Measurements from ENCODE around the gene ACVRL1. TPM values are rescaled to one million over a fixed set of nuclear protein-coding genes. Genes with fewer than 3 reads are reported as not detected.

The ACVRL1 gene
- polyA plus RNA-seq, 4 donors, result 0.89 to 44.2 (median 10.4) TPM

GRCh38 chr12:51926718-51927117 is 19.4 kb downstream of the ACVRL1 start:
- Histone ChIP-seq H3K9me3 (ENCODE audit: control insufficient read depth in 2 of 2, insufficient read depth in 1 of 2, low read depth in 1 of 2, low read length in 1 of 2) (no peaks in the 10 kb centered on the region), H3K4me1 (ENCODE audit: control insufficient read depth in 3 of 3, insufficient read depth in 2 of 3, low read depth in 1 of 3, low read length in 2 of 3) (peaks cover 0 to 34% (median 2%) of the 10 kb centered on the region in 3 donors), H3K4me3 (ENCODE audit: low read depth in 1 of 3, low read length in 3 of 3) (no peak overlapping the region), H3K27me3 (ENCODE audit: control insufficient read depth in 3 of 3, insufficient read depth in 3 of 3, low read length in 3 of 3) (no peaks in the 10 kb centered on the region), H3K36me3 (ENCODE audit: control insufficient read depth in 3 of 3, insufficient read depth in 2 of 3, low read depth in 1 of 3, low read length in 3 of 3) (peaks cover 0 to 5% (median 0%) of the 10 kb centered on the region in 3 donors), H3K27ac (ENCODE audit: low read depth in 1 of 3, low read length in 2 of 3) (no peak overlapping the region)
- WGBS, 3 donors, result 59 to 69% (median 60%) methylated on average over 2 of the region's 2 CpGs
- FAIRE-seq (no peak), DNase-seq (peak; percentile 68 to 70)

DNA sequence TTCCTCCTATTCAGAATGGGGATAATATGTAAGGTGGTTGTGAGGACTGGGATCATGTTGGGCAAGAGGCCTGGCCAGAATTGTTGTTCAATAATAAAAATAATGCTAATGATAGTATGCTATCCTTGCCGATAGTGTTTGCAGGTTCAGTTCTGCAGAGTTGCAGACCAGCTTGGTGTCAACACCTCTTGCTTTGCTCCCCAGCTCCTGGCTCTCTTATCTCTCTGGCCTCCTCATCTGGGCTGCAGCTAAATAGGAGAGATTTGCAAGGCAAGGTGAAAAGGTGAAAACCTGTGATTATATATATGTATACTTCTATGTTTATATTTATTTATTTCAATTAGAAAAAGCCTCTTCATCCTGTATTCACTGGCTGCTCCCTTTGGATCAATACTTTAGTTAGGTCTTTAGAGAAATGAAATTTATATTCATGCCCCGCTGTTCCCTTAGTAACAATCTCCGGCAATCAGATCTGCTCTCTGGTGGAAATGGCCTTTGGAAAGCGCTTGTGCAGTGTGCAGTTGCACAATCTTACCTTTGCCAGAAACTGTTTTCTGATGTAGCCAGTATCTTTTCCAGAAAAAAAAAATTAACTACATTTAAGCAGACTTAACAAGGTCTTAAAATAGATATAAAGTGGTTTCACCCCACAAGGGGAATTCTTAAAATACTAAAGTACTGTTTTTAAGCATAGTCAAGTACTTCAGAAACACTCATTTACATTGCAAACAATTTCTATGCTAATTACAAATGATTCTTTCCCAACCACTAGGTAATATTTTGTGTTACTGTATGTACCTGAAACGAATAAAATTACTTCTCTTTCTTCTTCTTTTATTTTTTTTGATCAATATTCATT is 25.1 kb downstream of the ACVRL1 start:
- H3K27me3 ChIP-seq (ENCODE audit: control insufficient read depth in 3 of 3, insufficient read depth in 3 of 3, low read length in 3 of 3), result no peaks in the 10 kb centered on the region
- WGBS, 3 donors, result 11 to 52% (median 34%) methylated on average over 5 of the region's 5 CpGs
- DNase-seq, result peak; percentile 70 to 75
- H3K36me3 ChIP-seq (ENCODE audit: control insufficient read depth in 3 of 3, insufficient read depth in 2 of 3, low read depth in 1 of 3, low read length in 3 of 3), result no peaks in the 10 kb centered on the region
- H3K27ac ChIP-seq (ENCODE audit: low read depth in 1 of 3, low read length in 2 of 3), result peak overlapping the region in 1 of 3 donors; percentile 36
- H3K9me3 ChIP-seq (ENCODE audit: control insufficient read depth in 2 of 2, insufficient read depth in 1 of 2, low read depth in 1 of 2, low read length in 1 of 2), result no peaks in the 10 kb centered on the region
- H3K4me1 ChIP-seq (ENCODE audit: control insufficient read depth in 3 of 3, insufficient read depth in 2 of 3, low read depth in 1 of 3, low read length in 2 of 3), result peaks cover 0 to 17% (median 1%) of the 10 kb centered on the region in 3 donors
- no peak for FAIRE-seq
- no peak overlapping the region for H3K4me3 ChIP-seq (ENCODE audit: low read depth in 1 of 3, low read length in 3 of 3)

- H3K27ac ChIP-seq (ENCODE audit: low read depth in 1 of 3, low read length in 2 of 3), result no peak overlapping the region
- WGBS, 3 donors, result 86 to 93% (median 91%) methylated on average over 4 of the region's 4 CpGs
- no peaks in the 10 kb centered on the region for H3K27me3 ChIP-seq (ENCODE audit: control insufficient read depth in 3 of 3, insufficient read depth in 3 of 3, low read length in 3 of 3)
- no peaks in the 10 kb centered on the region for H3K9me3 ChIP-seq (ENCODE audit: control insufficient read depth in 2 of 2, insufficient read depth in 1 of 2, low read depth in 1 of 2, low read length in 1 of 2)
- FAIRE-seq (no peak), DNase-seq (no peak)
- peaks cover 0 to 17% (median 1%) of the 10 kb centered on the region in 3 donors for H3K4me1 ChIP-seq (ENCODE audit: control insufficient read depth in 3 of 3, insufficient read depth in 2 of 3, low read depth in 1 of 3, low read length in 2 of 3)
- no peaks in the 10 kb centered on the region for H3K36me3 ChIP-seq (ENCODE audit: control insufficient read depth in 3 of 3, insufficient read depth in 2 of 3, low read depth in 1 of 3, low read length in 3 of 3)
- no peak overlapping the region for H3K4me3 ChIP-seq (ENCODE audit: low read depth in 1 of 3, low read length in 3 of 3)
Observed at GRCh38 chr12:51934080-51934479, 26.8 kb downstream of the ACVRL1 start.

DNA sequence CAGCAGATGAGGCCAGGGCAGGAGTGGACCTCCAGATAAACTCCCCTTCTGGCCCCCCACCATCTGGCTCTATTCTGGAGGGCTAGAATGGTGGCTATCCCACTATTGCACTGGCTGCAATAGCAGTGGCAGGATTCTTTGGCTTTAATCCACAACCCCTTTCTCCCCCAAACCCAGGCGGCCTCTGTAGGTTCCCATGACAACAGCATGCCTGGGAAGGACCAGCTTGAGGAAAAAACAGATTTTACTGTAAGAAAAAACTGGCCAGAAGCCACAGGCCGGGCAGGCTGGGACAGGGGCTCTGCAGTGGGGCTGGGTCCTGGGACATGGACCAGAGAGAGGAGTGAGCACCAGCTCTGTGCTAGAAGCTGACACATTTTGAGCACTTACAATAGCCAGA is 30.6 kb downstream of the ACVRL1 start:
- WGBS, 3 donors, result 68 to 82% (median 77%) methylated on average over 2 of the region's 2 CpGs
- Histone ChIP-seq H3K36me3 (ENCODE audit: control insufficient read depth in 3 of 3, insufficient read depth in 2 of 3, low read depth in 1 of 3, low read length in 3 of 3) (no peaks in the 10 kb centered on the region), H3K27me3 (ENCODE audit: control insufficient read depth in 3 of 3, insufficient read depth in 3 of 3, low read length in 3 of 3) (no peaks in the 10 kb centered on the region), H3K9me3 (ENCODE audit: control insufficient read depth in 2 of 2, insufficient read depth in 1 of 2, low read depth in 1 of 2, low read length in 1 of 2) (no peaks in the 10 kb centered on the region), H3K27ac (ENCODE audit: low read depth in 1 of 3, low read length in 2 of 3) (no peak overlapping the region), H3K4me3 (ENCODE audit: low read depth in 1 of 3, low read length in 3 of 3) (no peak overlapping the region), H3K4me1 (ENCODE audit: control insufficient read depth in 3 of 3, insufficient read depth in 2 of 3, low read depth in 1 of 3, low read length in 2 of 3) (peaks cover 0 to 20% (median 3%) of the 10 kb centered on the region in 3 donors)
- DNase-seq (no peak), FAIRE-seq (no peak)

DNA sequence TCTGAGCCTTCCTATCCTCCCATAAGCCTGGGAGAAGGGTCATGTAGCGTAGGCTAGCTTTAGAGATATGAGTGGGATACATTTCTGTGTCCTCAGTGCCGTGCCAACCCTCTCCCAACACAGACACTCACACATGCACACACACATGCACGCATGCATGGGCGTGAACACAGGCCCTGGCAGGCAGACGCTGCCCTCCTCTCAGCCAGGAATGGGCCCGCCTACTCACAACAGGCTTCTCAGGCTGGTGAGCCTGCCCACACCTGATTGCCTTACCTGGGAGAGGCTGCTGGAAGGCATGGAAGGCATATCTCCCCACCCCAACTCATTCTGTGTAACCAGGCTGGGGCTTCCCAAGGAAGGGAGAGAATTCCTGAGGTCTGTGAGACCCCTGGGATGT is 31.4 kb downstream of the ACVRL1 start:
- peaks cover 0 to 16% (median 3%) of the 10 kb centered on the region in 3 donors for H3K4me1 ChIP-seq (ENCODE audit: control insufficient read depth in 3 of 3, insufficient read depth in 2 of 3, low read depth in 1 of 3, low read length in 2 of 3)
- DNase-seq, result peak in 1 of 2 donors; percentile 40
- H3K4me3 ChIP-seq (ENCODE audit: low read depth in 1 of 3, low read length in 3 of 3), result no peak overlapping the region
- H3K36me3 ChIP-seq (ENCODE audit: control insufficient read depth in 3 of 3, insufficient read depth in 2 of 3, low read depth in 1 of 3, low read length in 3 of 3), result no peaks in the 10 kb centered on the region
- WGBS, 3 donors, result 54 to 71% (median 65%) methylated on average over 6 of the region's 6 CpGs
- H3K27me3 ChIP-seq (ENCODE audit: control insufficient read depth in 3 of 3, insufficient read depth in 3 of 3, low read length in 3 of 3), result no peaks in the 10 kb centered on the region
- FAIRE-seq, result no peak
- no peak overlapping the region for H3K27ac ChIP-seq (ENCODE audit: low read depth in 1 of 3, low read length in 2 of 3)
- no peaks in the 10 kb centered on the region for H3K9me3 ChIP-seq (ENCODE audit: control insufficient read depth in 2 of 2, insufficient read depth in 1 of 2, low read depth in 1 of 2, low read length in 1 of 2)

DNA sequence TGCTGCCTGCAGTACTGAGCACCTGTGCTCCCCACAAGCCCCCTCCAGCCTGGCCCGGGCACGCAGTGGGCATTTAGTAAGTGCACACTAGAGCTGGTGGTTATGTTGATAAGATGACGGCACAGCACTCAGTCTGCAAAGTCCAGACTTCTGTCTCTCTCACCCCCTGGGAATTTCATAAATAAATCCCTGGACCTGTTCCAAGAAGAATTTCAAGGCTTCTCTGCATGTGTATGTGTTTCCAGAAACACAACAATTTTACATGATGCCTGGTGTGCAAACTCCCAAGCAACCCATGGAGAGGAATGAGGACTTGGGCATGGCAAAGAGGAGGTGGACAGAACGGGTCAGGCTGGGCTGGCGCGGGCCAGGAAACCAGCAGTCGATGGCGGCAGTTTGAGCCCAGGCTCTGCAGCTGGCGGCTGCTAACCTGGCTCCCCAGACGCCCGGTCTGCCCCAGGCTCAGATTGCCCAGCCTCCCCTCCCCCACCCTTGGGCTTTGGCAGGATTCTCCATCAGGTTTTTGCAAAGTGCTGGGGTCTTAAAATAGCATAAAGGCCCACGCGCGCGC is 33.8 kb downstream of the ACVRL1 start:
- H3K4me1 ChIP-seq (ENCODE audit: control insufficient read depth in 3 of 3, insufficient read depth in 2 of 3, low read depth in 1 of 3, low read length in 2 of 3), result peaks cover 0 to 16% (median 2%) of the 10 kb centered on the region in 3 donors
- WGBS, 3 donors, result 23 to 48% (median 28%) methylated on average over 14 to 15 of the region's 15 CpGs
- H3K36me3 ChIP-seq (ENCODE audit: control insufficient read depth in 3 of 3, insufficient read depth in 2 of 3, low read depth in 1 of 3, low read length in 3 of 3), result no peaks in the 10 kb centered on the region
- no peak for FAIRE-seq
- peaks cover 0 to 7% of the 10 kb centered on the region in 2 donors for H3K9me3 ChIP-seq (ENCODE audit: control insufficient read depth in 2 of 2, insufficient read depth in 1 of 2, low read depth in 1 of 2, low read length in 1 of 2)
- H3K4me3 ChIP-seq (ENCODE audit: low read depth in 1 of 3, low read length in 3 of 3), result no peak overlapping the region
- H3K27me3 ChIP-seq (ENCODE audit: control insufficient read depth in 3 of 3, insufficient read depth in 3 of 3, low read length in 3 of 3), result no peaks in the 10 kb centered on the region
- DNase-seq, result peak in 1 of 2 donors; percentile 35
- H3K27ac ChIP-seq (ENCODE audit: low read depth in 1 of 3, low read length in 2 of 3), result peak overlapping the region in 1 of 3 donors; percentile 5

GRCh38 chr12:51941604-51942003 is 34.3 kb downstream of the ACVRL1 start:
- peak; percentile 47 to 73 for DNase-seq
- Histone ChIP-seq H3K9me3 (ENCODE audit: control insufficient read depth in 2 of 2, insufficient read depth in 1 of 2, low read depth in 1 of 2, low read length in 1 of 2) (peaks cover 0 to 7% of the 10 kb centered on the region in 2 donors), H3K4me1 (ENCODE audit: control insufficient read depth in 3 of 3, insufficient read depth in 2 of 3, low read depth in 1 of 3, low read length in 2 of 3) (peaks cover 0 to 16% (median 2%) of the 10 kb centered on the region in 3 donors), H3K4me3 (ENCODE audit: low read depth in 1 of 3, low read length in 3 of 3) (no peak overlapping the region), H3K27me3 (ENCODE audit: control insufficient read depth in 3 of 3, insufficient read depth in 3 of 3, low read length in 3 of 3) (no peaks in the 10 kb centered on the region), H3K27ac (ENCODE audit: low read depth in 1 of 3, low read length in 2 of 3) (no peak overlapping the region), H3K36me3 (ENCODE audit: control insufficient read depth in 3 of 3, insufficient read depth in 2 of 3, low read depth in 1 of 3, low read length in 3 of 3) (no peaks in the 10 kb centered on the region)
- no peak for FAIRE-seq
- 26 to 28% (median 27%) methylated on average over 4 of the region's 4 CpGs for WGBS, 3 donors

GRCh38 chr12:51942056-51942455 is 34.8 kb downstream of the ACVRL1 start:
- 82 to 89% (median 87%) methylated on average over 7 of the region's 7 CpGs for WGBS, 3 donors
- peaks cover 0 to 16% (median 2%) of the 10 kb centered on the region in 3 donors for H3K4me1 ChIP-seq (ENCODE audit: control insufficient read depth in 3 of 3, insufficient read depth in 2 of 3, low read depth in 1 of 3, low read length in 2 of 3)
- H3K4me3 ChIP-seq (ENCODE audit: low read depth in 1 of 3, low read length in 3 of 3), result no peak overlapping the region
- peaks cover 0 to 7% of the 10 kb centered on the region in 2 donors for H3K9me3 ChIP-seq (ENCODE audit: control insufficient read depth in 2 of 2, insufficient read depth in 1 of 2, low read depth in 1 of 2, low read length in 1 of 2)
- FAIRE-seq (no peak), DNase-seq (no peak)
- no peaks in the 10 kb centered on the region for H3K36me3 ChIP-seq (ENCODE audit: control insufficient read depth in 3 of 3, insufficient read depth in 2 of 3, low read depth in 1 of 3, low read length in 3 of 3)
- H3K27ac ChIP-seq (ENCODE audit: low read depth in 1 of 3, low read length in 2 of 3), result no peak overlapping the region
- no peaks in the 10 kb centered on the region for H3K27me3 ChIP-seq (ENCODE audit: control insufficient read depth in 3 of 3, insufficient read depth in 3 of 3, low read length in 3 of 3)
